GM12878 (cell line): ENCODE data around the gene AGBL4. TPM values are rescaled to one million over a fixed set of nuclear protein-coding genes. Genes with fewer than 3 reads are reported as not detected.

Experiments
- ATAC-seq: fragments of 200-7000 bp; cut with Tn5 transposase; 3 replicates; pipeline ENCODE4 v1.9.1; 2020; ENCODE audit warnings: mild to moderate bottlenecking, moderate library complexity
- BruUV-seq: library from RNA; stranded (reverse); fragments of 400-500 nt; replicated peaks from 2 replicates; lab custom pipeline; 2021; lab: Mats Ljungman, UMichigan
- CTCF ChIA-PET: fragments of 300-600 bp; sonication (Branson Sonifier 250); formaldehyde crosslinking; extraction: SDS; loops from one replicate; lab custom pipeline; 2021; ENCODE audit warnings: inconsistent platforms; lab: Yijun Ruan, JAX
- POLR2A ChIA-PET: fragments of 350-600 bp; formaldehyde crosslinking; extraction: SDS; loops from one replicate; lab custom pipeline; 2021; ENCODE audit warnings: inconsistent platforms; lab: Charles Lee
- RAD21 ChIA-PET: fragments of 300-600 bp; sonication (Branson Sonifier 250); formaldehyde crosslinking; loops from one replicate; lab custom pipeline; 2023; ENCODE audit warnings: antibody characterized with exemption; ENCODE audit not compliant: unreplicated experiment; lab: Charles Lee
- SMC1A ChIA-PET: fragments of 300-600 bp; sonication (Branson Sonifier 250); formaldehyde crosslinking; loops from one replicate; lab custom pipeline; 2023; ENCODE audit not compliant: unreplicated experiment, uncharacterized antibody; lab: Charles Lee
- DNase-seq: peaks from one replicate; pipeline ENCODE4 v3.0.0-alpha.2; 2011; ENCODE audit warnings: low read depth, low spot score
- FAIRE-seq: peaks from 3 replicates; lab custom pipeline; 2011; peaks lifted over from hg19 to GRCh38; lab: Jason Lieb, UNC
- H2AFZ ChIP-seq: 2 replicates; pipeline ENCODE4 v1.6.0; 2011; ENCODE audit warnings: low read depth, low read length, control low read depth; ENCODE audit not compliant: control insufficient read depth
- H3K27ac ChIP-seq: 2 replicates; pipeline ENCODE4 v1.5.1; 2011; ENCODE audit warnings: control low read depth; ENCODE audit not compliant: control insufficient read depth, insufficient read depth
- H3K27me3 ChIP-seq, 2 experiments: replicated peaks in 1 of 2; 2 replicates each; pipeline versions ENCODE4 v1.6.0 to v1.6.1; 2011; ENCODE audit warnings: low read length in 1 of 2; ENCODE audit not compliant: control insufficient read depth in 2 of 2, insufficient read depth in 2 of 2
- H3K36me3 ChIP-seq, 2 experiments: 2 replicates each; pipeline ENCODE4 v1.5.1; 2011; ENCODE audit warnings: low read length in 1 of 2; ENCODE audit not compliant: control insufficient read depth in 2 of 2, insufficient read depth in 2 of 2
- H3K4me1 ChIP-seq: 2 replicates; pipeline ENCODE4 v1.6.1; 2011; ENCODE audit warnings: mild to moderate bottlenecking, low read length, moderate library complexity, mixed read lengths; ENCODE audit not compliant: control insufficient read depth, insufficient read depth
- H3K4me2 ChIP-seq: 2 replicates; pipeline ENCODE4 v1.6.0; 2011; ENCODE audit warnings: control low read depth; ENCODE audit not compliant: control insufficient read depth, insufficient read depth
- H3K4me3 ChIP-seq: fragments of 200-600 bp; sonication (generic); 2 replicates; pipeline ENCODE4 v1.5.1; 2016
- H3K79me2 ChIP-seq: 2 replicates; pipeline ENCODE4 v1.6.0; 2011; ENCODE audit warnings: low read length; ENCODE audit not compliant: control insufficient read depth, insufficient read depth
- H3K9ac ChIP-seq: 2 replicates; pipeline ENCODE4 v1.8.0; 2011; ENCODE audit warnings: low read length, control low read depth, mixed read lengths; ENCODE audit not compliant: control insufficient read depth, insufficient read depth
- H3K9me3 ChIP-seq: replicated peaks from 3 replicates; pipeline ENCODE4 v1.5.1; 2011; ENCODE audit warnings: mild to moderate bottlenecking, low read length; ENCODE audit not compliant: control insufficient read depth, insufficient read depth
- H4K20me1 ChIP-seq: 2 replicates; pipeline ENCODE4 v1.6.0; 2011; ENCODE audit not compliant: control insufficient read depth, insufficient read depth
- ATF7 ChIP-seq: fragments of 450-650 bp; IDR thresholded peaks from 2 replicates; pipeline ENCODE4 v1.6.1; 2016; ENCODE audit warnings: low read depth, mild to moderate bottlenecking
- CEBPB ChIP-seq, 2 experiments: fragments of 150-350 bp in 1 of 2; IDR thresholded peaks; 2 replicates each; pipeline ENCODE4 v1.6.1; 2012 to 2014; ENCODE audit warnings: low read depth in 2 of 2, low read length in 2 of 2, borderline replicate concordance in 1 of 2, inconsistent platforms in 1 of 2
- ETV6 ChIP-seq, 2 experiments: fragments of 450-650 bp in 1 of 2; IDR thresholded peaks in 1 of 2; conservative IDR thresholded peaks in 1 of 2; 2 replicates each; pipeline ENCODE4 v1.6.1; 2014; ENCODE audit warnings: antibody characterized with exemption in 1 of 2, borderline replicate concordance in 1 of 2, low read depth in 1 of 2, mild to moderate bottlenecking in 1 of 2, moderate library complexity in 1 of 2
- HCFC1 ChIP-seq: fragments of 150-350 bp; IDR thresholded peaks from 2 replicates; pipeline ENCODE4 v1.6.1; 2014; ENCODE audit warnings: low read length
- KAT2A ChIP-seq: conservative IDR thresholded peaks from 2 replicates; pipeline ENCODE4 v1.6.1; 2011; ENCODE audit warnings: low read depth, low read length; ENCODE audit not compliant: control insufficient read depth
- NBN ChIP-seq: fragments of 450-650 bp; IDR thresholded peaks from 2 replicates; pipeline ENCODE4 v1.6.1; 2016
- WGBS: methylation state at CpG from one replicate; pipeline ENCODE4 v1.1.6; 2016; ENCODE audit warnings: low lambda C conversion rate; ENCODE audit not compliant: insufficient replicate concordance, insufficient coverage; ENCODE audit errors: missing lambda C conversion rate; 5-methylcytosine and 5-hydroxymethylcytosine counted together
- in situ Hi-C: fragments of 300-500 bp; cut with MboI; formaldehyde crosslinking; loops from 9 replicates; pipeline ENCODE4 v1.14.3; 2018; ENCODE audit warnings: mixed read lengths
- intact Hi-C: fragments of 100-400 bp; cut with micrococcal nuclease; formaldehyde crosslinking; loops from one replicate; pipeline ENCODE4 v1.14.2; 2022; ENCODE audit not compliant: unreplicated experiment
- polyA plus RNA-seq, 11 experiments: library from polyadenylated mRNA; depleted of rRNA in 4 of 11; unstranded in 6 of 11; stranded (reverse) in 5 of 11; fragments of >200 nt; fragmentation: Nextera tagmentation in 4 of 11; fragmentation: Illumina TruSeq in 1 of 11; extraction: Ambion mirVana in 4 of 11; extraction: Trizol in 1 of 11; gene quantifications; 1 replicate in 1 of 11; 2 replicates in 10 of 11; pipeline versions ENCODE4 v1.2.1 to v1.2.3, GENCODE V29; 2011 to 2016; ENCODE audit warnings: inconsistent platforms in 2 of 11, missing spikeins in 2 of 11, low read depth in 1 of 11
- total RNA-seq, 4 experiments: library from RNA; depleted of rRNA in 3 of 4; stranded (reverse); fragments of >200 nt in 3 of 4; fragmentation: Illumina TruSeq in 1 of 4; extraction: Trizol in 1 of 4; gene quantifications; 2 replicates each; pipeline versions ENCODE4 v1.2.1 to v1.2.3, GENCODE V29; 2013 to 2021
- TF ChIP-seq, protein P1 (sequence below): IDR thresholded peaks from 2 replicates; pipeline ENCODE4 v1.6.1; 2011; ENCODE audit warnings: mild to moderate bottlenecking, low read depth, low read length, moderate library complexity; ENCODE audit not compliant: insufficient replicate concordance
- TF ChIP-seq, protein P2 (sequence below), 3 experiments: IDR thresholded peaks in 2 of 3; conservative IDR thresholded peaks in 1 of 3; 2 replicates each; pipeline ENCODE4 v1.5.1; 2011; ENCODE audit warnings: low read depth in 3 of 3, low read length in 3 of 3, mild to moderate bottlenecking in 3 of 3, control low read depth in 2 of 3, moderate library complexity in 2 of 3, inconsistent platforms in 1 of 3, mixed read lengths in 1 of 3; ENCODE audit not compliant: control insufficient read depth in 2 of 3, insufficient read depth in 1 of 3; ENCODE audit errors: extremely low read depth in 1 of 3
- TF ChIP-seq, protein P3 (sequence below): IDR thresholded peaks from 2 replicates; pipeline ENCODE4 v1.6.1; 2011; ENCODE audit warnings: low read depth, mild to moderate bottlenecking, low read length, moderate library complexity, borderline replicate concordance; ENCODE audit errors: extremely low read depth
- TF ChIP-seq, protein P4 (sequence below): fragments of 450-650 bp; IDR thresholded peaks from 2 replicates; pipeline ENCODE4 v1.6.1; 2017; ENCODE audit warnings: mild to moderate bottlenecking, moderate library complexity

AGBL4 gene
- total and polyA plus RNA-seq, 10 of the 15 experiments (the other 5 are each of a cell fraction or from before 2014, with no cell fraction given), result 0.31 TPM; not detected in 9

DNA sequence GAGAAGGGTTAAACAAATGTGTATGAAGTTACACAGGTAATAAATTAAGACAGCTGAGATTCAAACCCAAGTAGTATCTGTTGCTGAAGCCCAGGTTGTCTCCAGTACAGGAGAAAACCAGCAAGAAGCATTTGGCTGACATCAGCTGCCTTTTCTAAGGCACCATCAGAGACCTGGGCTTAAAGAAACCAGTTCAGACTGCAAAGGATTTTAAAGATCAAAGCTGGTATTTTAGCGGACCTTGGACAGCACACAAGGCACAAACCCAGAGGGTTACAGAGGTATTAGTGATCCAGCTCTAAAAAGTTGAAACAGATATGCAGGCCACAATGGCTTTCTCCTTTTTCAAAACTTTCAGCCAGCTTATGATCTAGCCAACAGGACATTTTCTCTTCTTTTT is 1270.5 kb downstream of the AGBL4 start:
- Histone ChIP-seq H3K4me1 (no peaks in the 10 kb centered on the region), H4K20me1 (no peaks in the 10 kb centered on the region), H2AFZ (no peak overlapping the region), H3K4me3 (no peak overlapping the region), H3K4me2 (no peak overlapping the region), H3K9me3 (no peaks in the 10 kb centered on the region), H3K27ac (no peak overlapping the region), H3K27me3 (no peaks in the 10 kb centered on the region; a peak in 1 of 4 replicates), H3K79me2 (no peaks in the 10 kb centered on the region), H3K9ac (no peak overlapping the region), H3K36me3 (no peaks in the 10 kb centered on the region)
- ChIA-PET RAD21 (no interaction called here), CTCF (no interaction called here), POLR2A (no interaction called here), SMC1A (interaction anchor here (0.7 kb wide), 1 partner anchor 11 kb away, joined by 3 read pairs; no protein-coding TSS in a partner anchor)
- BruUV-seq, result no TSS peak
- FAIRE-seq (no peak), ATAC-seq (no peak), DNase-seq (no peak)
- WGBS, result 53% methylated on average over 1 of the region's 1 CpG
- TF ChIP-seq ETV6 (conservative IDR thresholded peaks at IDR 0.05 in 1 of 2, IDR thresholded peaks at IDR 0.05 in 1 of 2; ENCODE audit: borderline replicate concordance in 1 of 2, low read depth in 1 of 2) (no peak), CEBPB (IDR thresholded peaks at IDR 0.05; ENCODE audit: borderline replicate concordance in 1 of 2, low read depth in 2 of 2, low read length in 2 of 2) (no peak), NBN (no peak), HCFC1 (no peak), ATF7 (no peak), KAT2A (no peak)
- TF ChIP-seq, protein P1, sequence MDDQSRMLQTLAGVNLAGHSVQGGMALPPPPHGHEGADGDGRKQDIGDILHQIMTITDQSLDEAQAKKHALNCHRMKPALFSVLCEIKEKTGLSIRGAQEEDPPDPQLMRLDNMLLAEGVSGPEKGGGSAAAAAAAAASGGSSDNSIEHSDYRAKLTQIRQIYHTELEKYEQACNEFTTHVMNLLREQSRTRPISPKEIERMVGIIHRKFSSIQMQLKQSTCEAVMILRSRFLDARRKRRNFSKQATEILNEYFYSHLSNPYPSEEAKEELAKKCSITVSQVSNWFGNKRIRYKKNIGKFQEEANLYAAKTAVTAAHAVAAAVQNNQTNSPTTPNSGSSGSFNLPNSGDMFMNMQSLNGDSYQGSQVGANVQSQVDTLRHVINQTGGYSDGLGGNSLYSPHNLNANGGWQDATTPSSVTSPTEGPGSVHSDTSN, result no peak
- TF ChIP-seq, protein P2, sequence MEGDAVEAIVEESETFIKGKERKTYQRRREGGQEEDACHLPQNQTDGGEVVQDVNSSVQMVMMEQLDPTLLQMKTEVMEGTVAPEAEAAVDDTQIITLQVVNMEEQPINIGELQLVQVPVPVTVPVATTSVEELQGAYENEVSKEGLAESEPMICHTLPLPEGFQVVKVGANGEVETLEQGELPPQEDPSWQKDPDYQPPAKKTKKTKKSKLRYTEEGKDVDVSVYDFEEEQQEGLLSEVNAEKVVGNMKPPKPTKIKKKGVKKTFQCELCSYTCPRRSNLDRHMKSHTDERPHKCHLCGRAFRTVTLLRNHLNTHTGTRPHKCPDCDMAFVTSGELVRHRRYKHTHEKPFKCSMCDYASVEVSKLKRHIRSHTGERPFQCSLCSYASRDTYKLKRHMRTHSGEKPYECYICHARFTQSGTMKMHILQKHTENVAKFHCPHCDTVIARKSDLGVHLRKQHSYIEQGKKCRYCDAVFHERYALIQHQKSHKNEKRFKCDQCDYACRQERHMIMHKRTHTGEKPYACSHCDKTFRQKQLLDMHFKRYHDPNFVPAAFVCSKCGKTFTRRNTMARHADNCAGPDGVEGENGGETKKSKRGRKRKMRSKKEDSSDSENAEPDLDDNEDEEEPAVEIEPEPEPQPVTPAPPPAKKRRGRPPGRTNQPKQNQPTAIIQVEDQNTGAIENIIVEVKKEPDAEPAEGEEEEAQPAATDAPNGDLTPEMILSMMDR (IDR thresholded peaks at IDR 0.05 in 2 of 3, conservative IDR thresholded peaks at IDR 0.05 in 1 of 3; ENCODE audit: control insufficient read depth in 2 of 3, extremely low read depth in 1 of 3, insufficient read depth in 1 of 3, low read depth in 3 of 3, low read length in 3 of 3), result no peak
- TF ChIP-seq, protein P3, sequence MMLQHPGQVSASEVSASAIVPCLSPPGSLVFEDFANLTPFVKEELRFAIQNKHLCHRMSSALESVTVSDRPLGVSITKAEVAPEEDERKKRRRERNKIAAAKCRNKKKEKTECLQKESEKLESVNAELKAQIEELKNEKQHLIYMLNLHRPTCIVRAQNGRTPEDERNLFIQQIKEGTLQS, result no peak
- TF ChIP-seq, protein P4, sequence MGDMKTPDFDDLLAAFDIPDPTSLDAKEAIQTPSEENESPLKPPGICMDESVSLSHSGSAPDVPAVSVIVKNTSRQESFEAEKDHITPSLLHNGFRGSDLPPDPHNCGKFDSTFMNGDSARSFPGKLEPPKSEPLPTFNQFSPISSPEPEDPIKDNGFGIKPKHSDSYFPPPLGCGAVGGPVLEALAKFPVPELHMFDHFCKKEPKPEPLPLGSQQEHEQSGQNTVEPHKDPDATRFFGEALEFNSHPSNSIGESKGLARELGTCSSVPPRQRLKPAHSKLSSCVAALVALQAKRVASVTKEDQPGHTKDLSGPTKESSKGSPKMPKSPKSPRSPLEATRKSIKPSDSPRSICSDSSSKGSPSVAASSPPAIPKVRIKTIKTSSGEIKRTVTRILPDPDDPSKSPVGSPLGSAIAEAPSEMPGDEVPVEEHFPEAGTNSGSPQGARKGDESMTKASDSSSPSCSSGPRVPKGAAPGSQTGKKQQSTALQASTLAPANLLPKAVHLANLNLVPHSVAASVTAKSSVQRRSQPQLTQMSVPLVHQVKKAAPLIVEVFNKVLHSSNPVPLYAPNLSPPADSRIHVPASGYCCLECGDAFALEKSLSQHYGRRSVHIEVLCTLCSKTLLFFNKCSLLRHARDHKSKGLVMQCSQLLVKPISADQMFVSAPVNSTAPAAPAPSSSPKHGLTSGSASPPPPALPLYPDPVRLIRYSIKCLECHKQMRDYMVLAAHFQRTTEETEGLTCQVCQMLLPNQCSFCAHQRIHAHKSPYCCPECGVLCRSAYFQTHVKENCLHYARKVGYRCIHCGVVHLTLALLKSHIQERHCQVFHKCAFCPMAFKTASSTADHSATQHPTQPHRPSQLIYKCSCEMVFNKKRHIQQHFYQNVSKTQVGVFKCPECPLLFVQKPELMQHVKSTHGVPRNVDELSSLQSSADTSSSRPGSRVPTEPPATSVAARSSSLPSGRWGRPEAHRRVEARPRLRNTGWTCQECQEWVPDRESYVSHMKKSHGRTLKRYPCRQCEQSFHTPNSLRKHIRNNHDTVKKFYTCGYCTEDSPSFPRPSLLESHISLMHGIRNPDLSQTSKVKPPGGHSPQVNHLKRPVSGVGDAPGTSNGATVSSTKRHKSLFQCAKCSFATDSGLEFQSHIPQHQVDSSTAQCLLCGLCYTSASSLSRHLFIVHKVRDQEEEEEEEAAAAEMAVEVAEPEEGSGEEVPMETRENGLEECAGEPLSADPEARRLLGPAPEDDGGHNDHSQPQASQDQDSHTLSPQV, result no peak
- in situ Hi-C loops, result no loop called here
- intact Hi-C loops, result no loop called here
